H1 (cell line): ENCODE results near the gene STX11.

Experiments
- BCL11A ChIP-seq, 2 experiments: IDR thresholded peaks; one replicate each; pipeline ENCODE4 v1.6.1; 2011; ENCODE audit warnings: low read depth in 2 of 2, low read length in 2 of 2, mild to moderate bottlenecking in 2 of 2
- CBX8 ChIP-seq: fragments of 300-800, 300-1000 bp; sonication (generic); IDR thresholded peaks from 2 replicates; pipeline ENCODE4 v1.7.1; 2016; ENCODE audit warnings: low read depth, low read length, borderline replicate concordance
- CHD7 ChIP-seq: fragments of 300-600 bp; sonication (generic); IDR thresholded peaks from 2 replicates; pipeline ENCODE4 v1.7.1; 2012; ENCODE audit warnings: low read length, moderate library complexity, mild to moderate bottlenecking, inconsistent platforms; ENCODE audit not compliant: insufficient replicate concordance
- CTCF ChIP-seq, 3 experiments: IDR thresholded peaks; 1 replicate in 2 of 3; 2 replicates in 1 of 3; pipeline versions ENCODE4 v1.5.1 to v1.6.1; 2011; ENCODE audit warnings: low read length in 3 of 3, mild to moderate bottlenecking in 3 of 3, inconsistent platforms in 2 of 3, low read depth in 1 of 3, moderate library complexity in 1 of 3; ENCODE audit not compliant: insufficient read depth in 1 of 3; ENCODE audit errors: control extremely low read depth in 1 of 3
- EGR1 ChIP-seq: IDR thresholded peaks from 2 replicates; pipeline ENCODE4 v1.6.1; 2011; ENCODE audit warnings: low read depth, low read length, borderline replicate concordance
- EP300 ChIP-seq, 2 experiments: IDR thresholded peaks; 1 replicate in 1 of 2; 2 replicates in 1 of 2; pipeline ENCODE4 v1.6.1; 2011 to 2012; ENCODE audit warnings: low read depth in 2 of 2, low read length in 2 of 2, mild to moderate bottlenecking in 2 of 2, borderline replicate concordance in 1 of 2, inconsistent platforms in 1 of 2, moderate library complexity in 1 of 2
- GTF2F1 ChIP-seq: IDR thresholded peaks from 2 replicates; pipeline ENCODE4 v1.6.1; 2012; ENCODE audit warnings: low read depth, low read length, improper control_type of control experiment, borderline replicate concordance
- HDAC2 ChIP-seq, 2 experiments: fragments of 300-600 bp in 1 of 2; sonication (generic) in 1 of 2; IDR thresholded peaks; 2 replicates each; pipeline ENCODE4 v1.6.1; 2011 to 2012; ENCODE audit warnings: low read depth in 2 of 2, low read length in 2 of 2, mild to moderate bottlenecking in 2 of 2, moderate library complexity in 2 of 2, borderline replicate concordance in 1 of 2, inconsistent platforms in 1 of 2
- POLR2A ChIP-seq, 2 experiments: IDR thresholded peaks; 1 replicate in 1 of 2; 2 replicates in 1 of 2; pipeline ENCODE4 v1.6.1; 2011; ENCODE audit warnings: low read depth in 2 of 2, low read length in 2 of 2, mild to moderate bottlenecking in 2 of 2; ENCODE audit errors: control extremely low read depth in 1 of 2
- POLR2AphosphoS5 ChIP-seq: IDR thresholded peaks from 2 replicates; pipeline ENCODE4 v1.6.1; 2011; ENCODE audit warnings: low read depth, low read length
- SIRT6 ChIP-seq: IDR thresholded peaks from one replicate; pipeline ENCODE4 v1.7.1; 2012; ENCODE audit warnings: low read length, inconsistent platforms
- TEAD4 ChIP-seq: IDR thresholded peaks from 2 replicates; pipeline ENCODE4 v1.6.1; 2012; ENCODE audit warnings: low read depth, low read length, inconsistent platforms, mixed read lengths
- TF ChIP-seq, protein P1 (sequence below): IDR thresholded peaks from 2 replicates; pipeline ENCODE4 v1.6.1; 2011; ENCODE audit warnings: low read depth, mild to moderate bottlenecking, low read length; ENCODE audit not compliant: insufficient read depth

- TF ChIP-seq POLR2AphosphoS5 (no peak), CTCF (IDR thresholded peaks at IDR 0.05; ENCODE audit: control extremely low read depth in 1 of 3, insufficient read depth in 1 of 3, low read depth in 1 of 3, low read length in 3 of 3) (no peak), GTF2F1 (no peak), POLR2A (IDR thresholded peaks at IDR 0.05; ENCODE audit: control extremely low read depth in 1 of 2, low read depth in 2 of 2, low read length in 2 of 2) (no peak), TEAD4 (no peak), EP300 (IDR thresholded peaks at IDR 0.05; ENCODE audit: borderline replicate concordance in 1 of 2, low read depth in 2 of 2, low read length in 2 of 2) (no peak), CHD7 (no peak), CBX8 (no peak), BCL11A (IDR thresholded peaks at IDR 0.05; ENCODE audit: low read depth in 2 of 2, low read length in 2 of 2) (no peak), HDAC2 (IDR thresholded peaks at IDR 0.05; ENCODE audit: borderline replicate concordance in 1 of 2, low read depth in 2 of 2, low read length in 2 of 2) (no peak), EGR1 (no peak), SIRT6 (no peak)
- TF ChIP-seq, protein P1, sequence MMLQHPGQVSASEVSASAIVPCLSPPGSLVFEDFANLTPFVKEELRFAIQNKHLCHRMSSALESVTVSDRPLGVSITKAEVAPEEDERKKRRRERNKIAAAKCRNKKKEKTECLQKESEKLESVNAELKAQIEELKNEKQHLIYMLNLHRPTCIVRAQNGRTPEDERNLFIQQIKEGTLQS = no peak
Measured at GRCh38 chr6:144179237-144179636, 28.9 kb downstream of the STX11 start.
